ENCODE measurements around the gene OXLD1.

GRCh38 chr17:81648707-81649085 lies 17.7 kb downstream of the OXLD1 start:
- no peak for TF ChIP-seq CTCF (IDR thresholded peaks at IDR 0.05)
- no peak for TF ChIP-seq POLR2A (IDR thresholded peaks at IDR 0.05)

All from lower leg skin (tissue), 3 donors.